Colonic mucosa (tissue), 4 donors: ENCODE results near the gene PRKAR1A. TPM values are rescaled to one million over a fixed set of nuclear protein-coding genes. Genes with fewer than 3 reads are reported as not detected.

Experiments used
- DNase-seq: peaks from one replicate; pipeline ENCODE4 v3.0.0-alpha.2; 2020
- H3K27ac ChIP-seq: fragments of 200-600 bp; one replicate; pipeline ENCODE4 v1.8.0; 2021
- H3K27me3 ChIP-seq: fragments of 200-600 bp; one replicate; pipeline ENCODE4 v1.8.0; 2021
- H3K36me3 ChIP-seq: fragments of 200-600 bp; one replicate; pipeline ENCODE4 v1.8.0; 2021
- H3K4me1 ChIP-seq: fragments of 200-600 bp; one replicate; pipeline ENCODE4 v1.8.0; 2021; ENCODE audit warnings: mild to moderate bottlenecking
- H3K4me3 ChIP-seq: fragments of 200-600 bp; one replicate; pipeline ENCODE4 v1.8.0; 2021
- H3K9ac ChIP-seq, 2 donors: one replicate each; pipeline ENCODE4 v1.7.0; 2013; ENCODE audit warnings: control low read depth in 2 of 2, low read depth in 2 of 2, low read length in 2 of 2
- H3K9me3 ChIP-seq: fragments of 200-600 bp; one replicate; pipeline ENCODE4 v1.8.0; 2021
- CTCF ChIP-seq: fragments of 200-600 bp; IDR thresholded peaks from one replicate; pipeline ENCODE4 v1.8.0; 2022; ENCODE audit warnings: antibody characterized with exemption, mild to moderate bottlenecking
- intact Hi-C: fragments of 100-400 bp; cut with DNase I; formaldehyde crosslinking; loops from one replicate; pipeline ENCODE4 v1.14.1; 2022
- total RNA-seq, 2 donors: library from RNA; stranded (reverse); fragmentation: NEBNext Ultra II Directional in 1 of 2; extraction: Animal tissue kit (Norgen Biotek cat#: 25700) in 1 of 2; gene quantifications; one replicate each; pipeline ENCODE4 v1.2.1, GENCODE V29; 2021
- donor health status: healthy.
- donor health status: DM: no; HTN: no; CAD: no.
- donor health status: DM: no; HTN: no; CAD: no.

The PRKAR1A gene
- total RNA-seq, 2 donors from 2014 or later, result 133 to 168 TPM

GRCh38 chr17:68531252-68531651, 19.0 kb downstream of the PRKAR1A start:
- Histone ChIP-seq H3K9ac (no peak overlapping the region), H3K27ac (no peak overlapping the region), H3K36me3 (peaks cover 23% of the 10 kb centered on the region), H3K9me3 (no peaks in the 10 kb centered on the region), H3K4me1 (no peaks in the 10 kb centered on the region), H3K4me3 (no peak overlapping the region), H3K27me3 (no peaks in the 10 kb centered on the region)
- no peak for DNase-seq
- intact Hi-C loops, result no loop called here
- TF ChIP-seq CTCF, result no peak

- no peaks in the 10 kb centered on the region for H3K27me3 ChIP-seq
- no peak overlapping the region for H3K4me3 ChIP-seq
- intact Hi-C loops, result no loop called here
- TF ChIP-seq CTCF, result no peak
- H3K9me3 ChIP-seq, result no peaks in the 10 kb centered on the region
- DNase-seq, result no peak
- H3K4me1 ChIP-seq, result no peaks in the 10 kb centered on the region
- peaks cover 22% of the 10 kb centered on the region for H3K36me3 ChIP-seq
- H3K9ac ChIP-seq, result no peak overlapping the region
- no peak overlapping the region for H3K27ac ChIP-seq
These were observed 20.6 kb downstream of the PRKAR1A start for GRCh38 chr17:68532826-68533225.

GRCh38 chr17:68533887-68534694, 21.9 kb downstream of the PRKAR1A start:
- H3K4me1 ChIP-seq, result no peaks in the 10 kb centered on the region
- peaks cover 10% of the 10 kb centered on the region for H3K36me3 ChIP-seq
- H3K9ac ChIP-seq, result no peak overlapping the region
- no peak overlapping the region for H3K27ac ChIP-seq
- TF ChIP-seq CTCF, result no peak
- intact Hi-C loops, result no loop called here
- no peaks in the 10 kb centered on the region for H3K27me3 ChIP-seq
- no peak overlapping the region for H3K4me3 ChIP-seq
- H3K9me3 ChIP-seq, result no peaks in the 10 kb centered on the region
- DNase-seq, result no peak

- Histone ChIP-seq H3K36me3 (peaks cover 5% of the 10 kb centered on the region), H3K4me1 (no peaks in the 10 kb centered on the region), H3K9me3 (no peaks in the 10 kb centered on the region), H3K4me3 (no peak overlapping the region), H3K9ac (no peak overlapping the region), H3K27ac (no peak overlapping the region), H3K27me3 (no peaks in the 10 kb centered on the region)
- no peak for TF ChIP-seq CTCF
- DNase-seq, result no peak
- intact Hi-C loops, result no loop called here
These were observed 22.5 kb downstream of the PRKAR1A start for GRCh38 chr17:68534695-68535088.

- Histone ChIP-seq H3K27ac (no peak overlapping the region), H3K4me1 (no peaks in the 10 kb centered on the region), H3K4me3 (no peak overlapping the region), H3K9ac (no peak overlapping the region), H3K27me3 (no peaks in the 10 kb centered on the region), H3K36me3 (peaks cover 5% of the 10 kb centered on the region), H3K9me3 (no peaks in the 10 kb centered on the region)
- no peak for TF ChIP-seq CTCF
- no peak for DNase-seq
- intact Hi-C loops, result no loop called here
These were observed 23.7 kb downstream of the PRKAR1A start for GRCh38 chr17:68535922-68536321.
